NCI-H748 (cell line): ENCODE data around the gene CDKN2B-AS1.
A peak's percentile ranks its signal among the peaks of the same experiment; 100 is the strongest.

ENCODE experiments used
- DNase-seq: peaks from one replicate; lab custom pipeline; 2025; ENCODE audit not compliant: unreplicated experiment; lab: John Stamatoyannopoulos, UW

Gene CDKN2B-AS1

DNA sequence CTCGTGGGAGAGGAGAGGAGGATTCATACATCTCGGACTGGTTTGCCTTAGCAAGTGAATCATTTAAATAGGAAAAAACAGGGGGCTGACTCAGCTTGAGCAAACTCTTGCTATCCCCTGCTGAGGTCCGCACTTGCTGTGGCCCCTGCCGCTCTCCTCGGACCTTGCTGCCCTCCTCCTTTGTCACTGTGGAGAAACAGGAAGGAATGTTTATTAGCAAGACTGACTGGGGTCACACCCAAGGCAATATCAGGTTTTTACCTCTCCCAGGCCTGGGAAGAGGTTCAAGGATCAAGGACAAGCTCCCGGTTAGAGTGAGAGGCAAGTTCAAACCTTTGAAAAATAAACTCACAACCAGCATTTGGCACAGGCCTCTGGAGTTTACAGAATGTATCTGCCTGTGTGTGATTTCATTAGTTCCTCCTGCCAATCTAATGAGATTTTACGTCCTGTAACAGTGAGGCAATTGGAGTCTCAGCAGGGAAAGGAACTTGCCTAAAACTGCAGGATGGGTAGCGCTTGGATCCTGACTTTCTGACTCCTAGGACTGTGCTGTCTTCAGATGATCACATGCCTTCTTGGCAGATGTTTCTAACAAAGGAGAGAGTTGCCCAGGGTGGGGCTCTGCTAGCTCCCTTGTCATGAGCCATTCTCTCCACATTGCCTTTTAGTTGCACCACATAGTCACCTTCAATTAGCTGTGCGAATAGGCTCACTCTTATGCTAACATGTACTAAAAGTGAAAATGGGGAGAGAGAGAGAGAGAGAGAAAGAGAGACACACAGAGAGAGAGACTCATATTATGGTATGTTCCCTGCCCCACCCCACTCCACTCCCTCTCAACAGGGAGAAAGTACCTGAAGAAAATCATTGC is 123.2 kb downstream of the CDKN2B-AS1 start:
- DNase-seq = no peak

DNA sequence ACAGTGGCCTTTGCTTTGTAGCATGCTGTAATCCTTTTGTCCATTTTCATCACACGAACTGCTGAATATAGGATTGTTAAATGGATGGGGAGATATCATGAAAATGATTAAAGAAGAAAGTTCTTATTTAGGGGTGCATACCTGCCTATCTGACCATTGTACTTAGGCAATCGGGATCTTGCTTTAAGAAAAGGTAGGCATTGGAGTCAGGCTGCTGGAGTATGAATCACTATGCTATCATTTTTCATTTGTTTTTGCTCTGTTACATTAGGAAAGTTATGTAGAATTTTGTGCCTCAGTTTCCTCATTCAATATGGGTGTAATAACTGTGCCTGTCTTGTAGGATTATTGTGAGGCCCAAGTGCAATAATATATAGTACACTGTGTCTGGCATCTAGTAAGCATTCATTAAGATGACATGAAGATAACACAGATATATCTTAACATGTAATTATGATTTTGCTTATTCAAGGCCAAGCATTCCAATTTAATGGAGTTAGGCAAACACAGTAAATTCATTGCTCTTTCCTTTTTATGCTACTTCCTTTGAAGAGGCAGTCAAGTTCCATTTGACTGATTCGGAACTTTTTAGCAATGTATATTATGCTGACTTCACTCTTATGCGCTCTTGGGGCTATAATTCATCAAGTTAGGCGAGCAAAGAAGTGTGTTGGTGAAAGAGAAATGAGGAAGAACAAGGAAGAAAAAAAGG is 124.4 kb downstream of the CDKN2B-AS1 start:
- DNase-seq = no peak

DNA sequence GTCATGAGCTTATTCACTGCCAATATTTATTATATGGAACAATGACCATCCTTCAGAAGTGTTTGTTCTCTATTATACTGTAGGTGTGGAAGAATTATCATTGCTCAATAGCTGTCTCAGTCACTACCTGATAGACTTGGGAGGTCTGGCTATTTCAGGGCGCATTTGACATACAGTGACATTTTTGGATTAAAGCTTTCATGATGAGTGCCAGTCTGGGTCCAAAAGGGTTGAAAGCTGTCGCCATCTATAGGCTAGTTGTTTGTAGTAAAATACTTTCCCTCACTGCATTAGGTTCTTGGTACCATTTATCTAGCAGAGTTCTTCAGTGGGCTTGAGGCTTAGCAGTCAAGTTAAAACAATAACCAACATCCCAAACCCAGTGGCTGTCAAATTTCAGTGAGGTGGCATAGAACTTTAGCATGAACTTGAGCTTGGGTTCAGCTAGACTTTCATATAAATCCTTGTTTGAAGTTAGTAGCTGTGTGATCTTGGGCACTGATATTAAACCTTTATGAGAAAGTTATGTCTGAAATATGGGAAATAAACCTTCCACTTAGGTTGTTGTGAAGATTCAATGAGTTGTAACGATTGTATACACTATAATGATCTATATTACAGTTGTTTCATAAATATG is 125.0 kb downstream of the CDKN2B-AS1 start:
- peak; percentile 32 for DNase-seq

DNA sequence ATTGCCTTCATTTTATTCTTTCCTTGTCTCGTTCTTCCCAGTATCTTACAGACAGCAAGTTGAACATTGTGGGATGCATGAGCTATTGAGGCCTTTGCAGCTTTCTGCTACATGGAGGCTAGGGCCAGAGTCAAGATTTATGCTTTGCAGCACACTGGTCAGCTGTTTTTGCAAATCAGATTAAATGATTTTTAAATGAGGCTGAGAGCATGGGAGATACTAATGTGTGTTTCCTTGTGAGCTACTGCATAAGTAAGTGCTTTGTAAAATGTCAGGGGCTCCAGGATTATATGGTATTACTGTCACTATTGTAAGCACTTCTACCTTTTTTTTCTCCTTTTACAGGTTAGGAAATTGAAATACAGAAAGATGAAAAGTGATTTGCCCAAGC is 125.6 kb downstream of the CDKN2B-AS1 start:
- DNase-seq = no peak

DNA sequence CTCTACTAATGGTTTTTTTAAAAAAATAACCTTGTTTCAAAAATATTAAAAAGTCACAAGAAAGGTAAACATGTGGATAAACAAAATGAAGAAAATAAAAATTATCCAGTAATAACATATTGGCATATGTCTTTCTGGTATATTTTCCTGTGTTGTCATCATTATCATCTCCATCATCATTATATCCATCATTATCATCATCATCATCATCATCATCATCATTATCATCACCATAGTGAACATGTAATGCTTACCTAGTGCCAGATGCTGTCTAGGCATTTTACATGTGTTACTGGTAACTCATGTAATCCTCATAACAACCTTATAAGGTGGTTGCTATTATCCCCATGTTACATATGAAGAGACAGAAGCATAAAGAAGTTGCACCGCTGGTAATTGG is 126.0 kb downstream of the CDKN2B-AS1 start:
- no peak for DNase-seq

DNA sequence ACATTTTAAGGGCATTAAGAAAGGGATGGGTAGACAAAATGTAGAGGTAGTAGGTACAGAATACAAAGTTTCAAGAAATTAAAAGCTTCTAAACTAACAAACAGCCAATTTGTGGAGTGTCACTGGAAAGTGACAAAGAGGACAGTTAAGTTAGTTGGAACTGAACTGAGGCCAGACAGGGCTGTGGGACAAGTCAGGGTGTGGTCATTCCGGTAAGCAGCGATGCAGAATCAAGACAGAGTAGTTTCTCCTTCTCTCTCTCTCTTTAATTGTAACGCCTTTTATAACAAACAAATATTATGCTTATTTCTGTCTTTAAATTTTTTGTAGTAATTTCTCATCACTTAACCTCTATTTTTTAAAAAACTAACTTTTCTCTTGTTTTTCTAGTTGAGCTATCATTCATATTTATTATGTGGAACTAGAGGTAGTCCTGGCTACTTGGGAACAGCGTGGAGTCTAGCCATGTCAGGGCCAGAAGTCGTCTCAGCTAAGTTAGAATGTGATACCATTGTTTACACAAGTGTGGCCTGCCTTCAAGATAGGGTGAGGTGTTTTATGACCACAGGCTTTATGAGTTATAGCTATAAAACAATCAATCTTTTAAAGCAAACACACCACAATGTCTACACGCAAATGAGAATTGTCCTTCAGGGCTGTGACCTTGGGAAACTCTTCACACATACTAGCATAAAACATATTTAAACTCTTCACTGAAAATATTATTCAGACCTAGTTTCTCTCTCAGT is 129.8 kb downstream of the CDKN2B-AS1 start:
- DNase-seq = peak; percentile 26

DNA sequence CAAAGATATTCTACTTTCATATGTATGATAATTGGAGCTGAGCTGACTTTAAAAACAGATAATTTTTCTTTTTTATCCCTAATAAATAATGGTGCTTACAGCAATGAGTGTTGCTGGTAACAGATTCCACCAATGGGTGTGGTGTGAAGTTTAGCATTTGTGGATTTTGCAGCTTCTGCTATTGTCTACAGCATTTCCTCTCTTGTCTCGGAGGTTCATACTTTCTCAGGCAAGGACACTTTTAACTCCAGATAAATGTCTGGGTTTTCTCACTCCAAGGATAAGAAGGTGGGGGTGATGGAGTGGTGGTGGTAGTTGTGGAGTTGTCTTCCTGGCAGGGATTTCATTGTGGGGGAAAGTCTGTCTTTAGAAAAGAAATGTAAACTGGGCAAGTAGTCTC is 134.5 kb downstream of the CDKN2B-AS1 start:
- DNase-seq = no peak

DNA sequence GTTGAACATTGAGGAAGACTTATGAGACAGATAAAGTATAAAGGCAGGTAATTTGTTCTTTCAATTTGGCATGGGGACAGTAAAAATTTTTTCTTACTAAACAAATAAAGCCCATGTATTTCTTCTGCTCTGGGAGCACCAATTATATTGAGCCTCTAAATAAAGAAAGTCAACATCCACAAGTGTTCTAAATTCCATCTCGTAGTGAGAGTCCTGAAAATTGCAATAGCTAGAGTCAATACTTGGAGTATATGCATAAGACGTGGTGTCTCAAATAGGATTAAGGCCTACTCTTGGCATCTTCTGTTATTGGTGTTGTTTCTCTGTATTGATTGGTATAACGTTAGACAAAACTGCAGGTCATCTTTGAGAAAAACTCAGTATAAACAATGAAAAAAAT is 135.0 kb downstream of the CDKN2B-AS1 start:
- no peak for DNase-seq

DNA sequence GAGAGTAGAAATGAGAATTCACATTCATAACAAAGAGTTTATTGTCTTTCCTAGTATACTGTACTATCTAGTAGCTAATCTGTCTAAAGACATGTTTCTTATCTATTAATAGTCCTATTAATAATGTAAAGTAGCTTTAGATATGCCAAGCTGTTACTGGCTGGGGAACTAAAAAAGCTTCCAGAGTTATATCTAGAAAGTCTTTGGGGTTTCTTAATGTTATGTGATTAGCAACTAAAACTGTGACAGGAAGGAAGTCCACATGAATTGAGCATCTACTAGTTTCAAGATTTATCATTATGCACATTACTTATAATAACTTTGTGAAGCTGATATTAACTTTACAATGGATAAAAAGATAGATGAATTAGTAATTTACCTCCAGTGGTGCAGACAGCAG is 137.2 kb downstream of the CDKN2B-AS1 start:
- no peak for DNase-seq

DNA sequence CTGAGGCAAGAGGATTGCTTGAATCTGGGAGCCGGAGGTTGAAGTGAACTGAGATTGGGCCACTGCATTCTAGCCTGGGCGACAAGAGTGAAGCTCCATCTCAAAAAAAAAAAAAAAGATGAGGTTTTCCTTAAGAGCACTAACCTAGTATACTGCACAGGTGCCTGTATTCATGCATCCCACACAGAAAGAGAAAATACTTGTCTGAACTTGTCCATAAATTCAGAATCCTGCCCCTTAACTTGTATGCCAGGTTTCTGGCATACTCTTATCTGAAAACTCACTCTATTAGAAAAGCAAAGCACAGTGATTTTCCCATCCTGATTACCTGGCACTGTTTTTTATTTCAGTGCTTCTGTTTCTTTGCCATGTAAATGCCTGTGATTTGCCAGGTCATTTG is 139.8 kb downstream of the CDKN2B-AS1 start:
- no peak for DNase-seq

DNA sequence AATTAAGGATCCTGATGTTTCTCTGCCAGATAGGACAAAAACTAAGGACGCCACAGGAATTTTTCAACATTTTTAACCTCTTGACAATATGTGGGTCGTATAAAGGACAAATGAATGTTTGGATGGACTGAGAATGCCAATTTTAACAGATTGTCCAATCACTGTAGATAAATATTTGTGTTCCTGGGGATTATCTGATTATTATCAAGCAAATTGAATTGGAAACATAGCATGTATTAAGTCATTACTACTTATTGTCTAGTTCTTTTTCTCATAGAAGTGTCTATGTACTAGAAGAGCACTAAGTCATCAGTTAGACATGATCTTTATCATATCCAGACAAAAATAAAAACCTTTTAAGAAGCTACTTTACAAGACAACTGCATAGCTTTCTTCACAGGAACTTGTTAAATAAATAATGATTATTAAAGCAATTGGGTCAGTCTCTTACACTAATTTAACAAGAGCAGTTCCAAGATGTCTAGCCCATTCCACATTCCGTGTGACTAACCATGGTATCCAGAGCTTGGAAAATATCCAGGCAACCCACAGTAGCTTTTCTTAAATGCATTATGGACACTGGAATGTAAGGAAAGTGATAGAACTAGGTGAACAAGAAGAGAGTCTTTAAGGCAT is 142.0 kb downstream of the CDKN2B-AS1 start:
- DNase-seq = no peak

DNA sequence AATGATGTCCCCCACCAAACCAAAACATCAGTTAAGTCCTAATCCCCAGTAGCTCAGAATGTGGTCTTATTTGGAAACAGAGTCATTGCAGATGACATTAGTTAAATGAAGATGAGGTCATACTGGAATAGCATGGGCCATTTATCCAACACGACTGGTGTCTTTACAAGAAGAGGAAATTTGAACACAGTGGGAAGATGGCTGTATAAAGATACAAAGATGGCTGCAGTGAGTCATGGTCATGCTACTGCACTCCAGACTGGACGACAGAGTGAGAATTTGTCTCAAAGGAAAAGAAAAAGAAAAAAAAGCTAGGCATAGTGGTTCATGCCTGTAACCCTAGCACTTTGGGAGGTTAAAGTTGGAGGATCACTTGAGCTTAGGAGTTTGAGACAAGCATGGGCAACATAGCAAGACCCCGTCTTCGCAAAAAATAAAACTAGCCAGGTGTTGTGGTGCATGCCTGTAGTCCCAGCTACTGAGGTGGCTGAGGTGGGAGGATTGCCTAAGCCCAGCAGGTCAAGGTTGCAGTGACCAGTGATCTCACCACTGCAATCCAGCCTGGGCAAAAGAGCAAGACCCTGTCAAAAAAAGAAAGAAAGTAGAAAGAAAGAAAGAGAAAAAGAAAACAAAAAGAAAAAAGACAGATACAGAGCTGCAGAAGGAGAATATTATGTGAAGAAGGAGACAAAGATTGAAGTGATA is 144.5 kb downstream of the CDKN2B-AS1 start:
- DNase-seq = no peak

DNA sequence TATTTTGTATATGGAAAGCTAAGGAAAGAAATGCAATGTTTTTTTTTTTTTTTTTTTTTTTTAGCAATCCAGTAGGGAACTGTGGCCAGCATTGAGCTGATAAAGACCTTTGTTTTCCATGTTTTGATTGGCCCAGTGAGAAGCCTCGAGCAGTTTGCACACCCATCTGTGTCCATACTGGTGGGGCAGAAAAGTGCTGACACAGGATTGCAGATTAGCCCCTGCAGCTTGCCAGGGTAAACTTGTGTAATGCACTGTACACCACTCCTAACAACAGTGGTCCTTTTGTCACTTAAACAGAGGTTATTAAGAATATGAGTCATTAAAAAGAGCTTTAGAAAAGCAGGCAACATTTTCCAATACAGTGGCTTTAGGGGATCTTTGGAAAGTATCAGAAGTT is 147.3 kb downstream of the CDKN2B-AS1 start:
- peak; percentile 45 for DNase-seq

DNA sequence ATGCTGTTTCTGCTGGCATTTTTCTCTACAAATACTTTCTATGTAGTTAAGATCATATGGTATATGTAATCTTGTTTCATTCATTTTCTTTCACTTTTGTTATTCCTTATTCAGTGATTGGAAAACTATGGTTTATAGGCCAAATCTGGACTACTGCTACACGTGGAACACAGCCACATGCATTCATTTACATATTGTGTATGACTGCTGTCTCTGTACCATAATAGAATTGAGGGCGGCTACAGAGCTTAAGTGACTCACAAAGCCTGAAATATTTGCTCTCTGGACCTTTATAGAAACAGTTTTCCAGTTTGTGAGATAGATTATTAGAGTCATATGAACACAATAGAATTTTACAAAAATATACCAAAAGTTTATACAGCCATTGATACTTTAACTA is 148.1 kb downstream of the CDKN2B-AS1 start:
- no peak for DNase-seq

DNA sequence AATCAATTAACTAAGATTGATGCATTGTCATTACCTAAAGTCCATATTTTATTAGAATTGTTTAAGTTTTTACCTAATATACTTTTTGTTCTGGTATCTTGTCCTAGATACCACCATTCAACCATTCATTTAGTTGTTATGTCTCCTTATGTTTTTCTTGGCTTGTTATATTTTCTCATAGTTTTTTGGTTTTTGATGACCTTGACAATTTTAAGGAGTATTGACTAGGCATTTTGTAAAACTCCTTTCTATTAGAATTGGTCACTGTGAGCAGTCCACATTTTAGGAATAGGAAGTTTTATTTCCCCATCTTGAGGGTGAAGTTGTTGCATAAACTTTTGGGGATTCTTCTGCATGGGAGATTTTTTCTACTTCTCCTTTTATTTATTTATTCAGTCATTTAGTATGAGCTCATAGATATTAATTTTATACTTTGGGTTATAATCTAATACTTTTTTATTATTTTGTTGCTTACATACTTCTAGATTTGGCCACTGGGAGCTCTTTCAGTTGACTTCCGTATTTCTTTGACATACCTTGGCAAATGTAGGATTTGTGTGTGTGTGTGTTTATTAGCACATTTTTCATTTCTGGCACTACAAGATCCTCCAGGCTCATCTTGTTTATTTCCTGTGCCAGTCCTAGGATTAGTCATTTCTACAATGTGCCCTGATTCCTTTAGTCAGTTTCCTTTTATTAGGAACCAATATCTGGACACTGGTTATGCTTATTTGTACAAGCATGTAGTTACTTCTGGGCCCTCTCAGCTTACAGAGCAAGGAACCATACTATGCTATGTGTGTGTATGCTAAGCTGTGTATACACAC is 149.4 kb downstream of the CDKN2B-AS1 start:
- no peak for DNase-seq

DNA sequence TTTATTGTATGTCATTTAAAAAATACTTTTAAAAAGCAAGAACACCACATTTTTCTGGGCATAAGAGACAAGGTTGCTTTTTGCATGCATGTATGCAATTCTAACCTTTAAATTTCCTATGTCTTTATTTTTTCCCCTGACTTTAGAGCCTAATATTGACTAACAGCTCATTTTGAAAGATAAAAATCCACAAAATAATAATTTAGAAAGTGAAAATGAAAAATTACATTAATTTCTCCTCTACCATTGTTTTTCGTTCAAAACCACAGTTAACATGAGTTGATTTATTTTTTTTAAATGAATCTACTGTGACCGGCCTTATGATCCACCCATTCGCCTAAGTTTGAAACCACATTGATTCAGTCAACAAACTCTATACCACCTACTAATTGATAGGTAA is 152.0 kb downstream of the CDKN2B-AS1 start:
- no peak for DNase-seq

DNA sequence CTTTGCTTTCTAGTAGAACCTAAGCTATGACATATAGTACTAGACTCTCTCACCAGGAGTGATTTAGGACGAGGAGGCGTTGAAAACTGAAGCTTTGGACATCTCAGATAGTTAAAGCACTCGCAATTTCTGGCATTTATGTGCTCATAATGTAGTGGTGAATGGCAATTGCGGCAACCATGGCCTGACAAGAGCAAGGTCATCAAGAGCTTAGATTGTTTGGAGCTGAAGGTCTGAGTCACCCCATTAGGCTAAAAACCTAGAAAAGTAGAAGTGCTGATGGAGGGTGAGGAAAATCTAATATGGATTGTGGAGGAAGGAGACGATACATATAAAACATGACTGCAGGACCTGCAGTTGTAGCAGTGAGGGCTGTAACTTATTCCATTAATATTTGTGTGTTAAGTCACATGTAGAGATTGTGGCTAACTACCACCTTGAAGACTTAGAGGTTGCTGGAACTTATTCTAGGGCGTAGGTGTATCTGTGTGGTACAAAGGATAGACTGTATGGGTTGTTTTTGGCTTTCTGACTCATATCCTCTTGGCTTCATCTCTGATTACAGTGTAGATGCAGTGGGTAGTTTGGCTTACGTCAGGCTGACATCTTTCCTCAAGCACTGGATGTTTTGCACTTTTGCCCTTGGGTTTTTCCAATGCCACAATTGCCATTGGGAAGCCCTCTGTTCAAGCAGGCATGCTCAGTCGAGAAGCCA is 153.4 kb downstream of the CDKN2B-AS1 start:
- no peak for DNase-seq

DNA sequence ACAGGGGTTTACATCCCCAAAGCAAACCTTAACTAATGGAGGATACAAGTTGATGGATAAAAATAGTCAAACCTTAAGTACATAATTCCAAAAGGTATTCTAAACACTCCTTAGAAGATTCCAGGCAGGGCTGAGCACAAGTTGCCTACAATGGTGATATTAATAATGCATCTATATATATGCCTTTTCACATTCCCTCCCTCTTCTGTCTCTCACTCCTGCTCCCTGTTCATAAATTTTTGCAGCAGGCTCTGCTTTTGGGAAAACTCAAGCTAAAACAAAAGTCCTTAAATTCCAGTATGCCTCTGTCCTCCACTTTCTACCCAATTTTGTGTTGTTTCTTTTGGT is 153.9 kb downstream of the CDKN2B-AS1 start:
- no peak for DNase-seq
